IPS DF 6.9 (cell line): ENCODE results near the gene KANK2.

Experiments used
- DNase-seq: peaks from one replicate; pipeline ENCODE4 v3.0.0-alpha.2; 2013; ENCODE audit warnings: low read depth, low spot score
- H3K27ac ChIP-seq: one replicate; pipeline ENCODE4 v1.5.1; 2013; ENCODE audit warnings: low read length, control low read depth
- H3K27me3 ChIP-seq: 2 replicates; pipeline ENCODE4 v1.6.1; 2013; ENCODE audit warnings: mild to moderate bottlenecking, low read length; ENCODE audit not compliant: control insufficient read depth, insufficient read depth
- H3K36me3 ChIP-seq: 2 replicates; pipeline ENCODE4 v1.6.1; 2013; ENCODE audit warnings: low read length; ENCODE audit not compliant: control insufficient read depth, insufficient read depth
- H3K4me1 ChIP-seq: 2 replicates; pipeline ENCODE4 v1.6.1; 2013; ENCODE audit warnings: low read length; ENCODE audit not compliant: control insufficient read depth, insufficient read depth
- H3K4me3 ChIP-seq: 2 replicates; pipeline ENCODE4 v1.5.1; 2013; ENCODE audit warnings: mild to moderate bottlenecking, low read length
- H3K9me3 ChIP-seq: 2 replicates; pipeline ENCODE4 v1.6.1; 2013; ENCODE audit warnings: low read length, inconsistent platforms; ENCODE audit not compliant: control insufficient read depth, insufficient read depth
- WGBS: extraction: QIAGEN DNeasy Blood & Tissue Kit; methylation state at CpG from one replicate; pipeline ENCODE4 v1.1.7; 2013; ENCODE audit warnings: mixed read lengths, missing lambda C conversion rate; ENCODE audit not compliant: insufficient read length, insufficient coverage; 5-methylcytosine and 5-hydroxymethylcytosine counted together

Gene KANK2

GRCh38 chr19:11159598-11160439 lies 37.5 kb downstream of the KANK2 start:
- no peak overlapping the region for H3K4me3 ChIP-seq
- no peaks in the 10 kb centered on the region for H3K36me3 ChIP-seq
- H3K9me3 ChIP-seq: no peaks in the 10 kb centered on the region
- H3K27me3 ChIP-seq: no peaks in the 10 kb centered on the region
- H3K27ac ChIP-seq: no peak overlapping the region
- H3K4me1 ChIP-seq: no peaks in the 10 kb centered on the region
- no CpG with 5 or more reads among the region's 16 CpGs for WGBS
- DNase-seq: no peak

- Histone ChIP-seq H3K27ac (no peak within 1 kb of the TSS), H3K36me3 (no peaks in the 10 kb centered on the region), H3K4me3 (peak within 1 kb of the TSS; percentile 94), H3K4me1 (no peaks in the 10 kb centered on the region), H3K27me3 (no peaks in the 10 kb centered on the region), H3K9me3 (no peaks in the 10 kb centered on the region)
- no CpG with 5 or more reads among the region's 50 CpGs for WGBS
- DNase-seq: peak; percentile 95
Observed at GRCh38 chr19:11155373-11156120, 41.8 kb downstream of the KANK2 start, which contains the start of gene SPC24. Gene SPC24 (minus strand): TSS chr19:11155782. CDS start chr19:11155776, 6 bp downstream.

- no peaks in the 10 kb centered on the region for H3K4me1 ChIP-seq
Observed at GRCh38 chr19:11154683-11155047, 42.7 kb downstream of the KANK2 start.

GRCh38 chr19:11152318-11153062 lies 44.9 kb downstream of the KANK2 start:
- Histone ChIP-seq H3K27me3 (no peaks in the 10 kb centered on the region), H3K27ac (no peak overlapping the region), H3K9me3 (no peaks in the 10 kb centered on the region), H3K4me1 (no peaks in the 10 kb centered on the region), H3K4me3 (no peak overlapping the region), H3K36me3 (peaks cover 10% of the 10 kb centered on the region)
- DNase-seq: no peak
- WGBS: no CpG with 5 or more reads among the region's 11 CpGs

More at GRCh38 chr19:11154683-11155047, 42.7 kb downstream of the KANK2 start:
- Histone ChIP-seq H3K36me3 (no peaks in the 10 kb centered on the region), H3K4me3 (no peak overlapping the region), H3K27ac (no peak overlapping the region), H3K9me3 (no peaks in the 10 kb centered on the region), H3K27me3 (no peaks in the 10 kb centered on the region)
- no peak for DNase-seq
- no CpG with 5 or more reads among the region's 6 CpGs for WGBS

- H3K9me3 ChIP-seq: no peaks in the 10 kb centered on the region
- no peaks in the 10 kb centered on the region for H3K4me1 ChIP-seq
- H3K36me3 ChIP-seq: peaks cover 10% of the 10 kb centered on the region
- H3K4me3 ChIP-seq: no peak overlapping the region
- no CpG with 5 or more reads among the region's 7 CpGs for WGBS
- H3K27me3 ChIP-seq: no peaks in the 10 kb centered on the region
- H3K27ac ChIP-seq: no peak overlapping the region
- DNase-seq: no peak
Observed at GRCh38 chr19:11151181-11151580, 46.2 kb downstream of the KANK2 start.

GRCh38 chr19:11148001-11148400 lies 49.3 kb downstream of the KANK2 start:
- DNase-seq: no peak
- Histone ChIP-seq H3K36me3 (peaks cover 17% of the 10 kb centered on the region), H3K27ac (no peak overlapping the region), H3K27me3 (no peaks in the 10 kb centered on the region), H3K4me1 (peaks cover 1% of the 10 kb centered on the region; the same call in 1 of the 2 replicates), H3K4me3 (no peak overlapping the region), H3K9me3 (no peaks in the 10 kb centered on the region)
- no CpG with 5 or more reads among the region's 14 CpGs for WGBS

GRCh38 chr19:11145536-11145924 lies 51.8 kb downstream of the KANK2 start:
- no peaks in the 10 kb centered on the region for H3K27me3 ChIP-seq
- no peak overlapping the region for H3K27ac ChIP-seq
- no peaks in the 10 kb centered on the region for H3K9me3 ChIP-seq
- no CpG with 5 or more reads among the region's 3 CpGs for WGBS
- H3K4me1 ChIP-seq: peaks cover 8% of the 10 kb centered on the region; the same call in 1 of the 2 replicates
- H3K36me3 ChIP-seq: peaks cover 17% of the 10 kb centered on the region
- H3K4me3 ChIP-seq: no peak overlapping the region
- DNase-seq: no peak

- Histone ChIP-seq H3K4me1 (peaks cover 10% of the 10 kb centered on the region; the same call in 1 of the 2 replicates), H3K27me3 (no peaks in the 10 kb centered on the region), H3K36me3 (peaks cover 9% of the 10 kb centered on the region), H3K27ac (no peak overlapping the region), H3K4me3 (no peak overlapping the region), H3K9me3 (no peaks in the 10 kb centered on the region)
- no CpG with 5 or more reads among the region's 22 CpGs for WGBS
- no peak for DNase-seq
Observed at GRCh38 chr19:11142528-11143171, 54.7 kb downstream of the KANK2 start.

- no peak for DNase-seq
- no peaks in the 10 kb centered on the region for H3K9me3 ChIP-seq
- H3K36me3 ChIP-seq: peaks cover 7% of the 10 kb centered on the region; the same call in 1 of the 2 replicates
- H3K4me3 ChIP-seq: no peak overlapping the region
- H3K27ac ChIP-seq: no peak overlapping the region
- peaks cover 10% of the 10 kb centered on the region; the same call in 1 of the 2 replicates for H3K4me1 ChIP-seq
- no peaks in the 10 kb centered on the region for H3K27me3 ChIP-seq
- WGBS: no CpG with 5 or more reads among the region's 9 CpGs
Observed at GRCh38 chr19:11141937-11142527, 55.3 kb downstream of the KANK2 start.
